Bronchial epithelial cell (primary cell): ENCODE results near the gene SOBP. TPM values are rescaled to one million over a fixed set of nuclear protein-coding genes. Genes with fewer than 3 reads are reported as not detected.

Experiments
- DNase-seq: peaks from one replicate; pipeline ENCODE4 v3.0.0-alpha.2; 2010; ENCODE audit warnings: low read depth
- FAIRE-seq: peaks from 2 replicates; lab custom pipeline; 2011; peaks lifted over from hg19 to GRCh38; lab: Jason Lieb, UNC
- H3K27me3 ChIP-seq: 2 replicates; pipeline ENCODE4 v1.5.1; 2011; ENCODE audit warnings: low read length; ENCODE audit not compliant: control insufficient read depth, insufficient read depth
- H3K36me3 ChIP-seq: 2 replicates; pipeline ENCODE4 v1.5.1; 2011; ENCODE audit warnings: low read length; ENCODE audit not compliant: control insufficient read depth, insufficient read depth
- H3K4me3 ChIP-seq: 2 replicates; pipeline ENCODE4 v1.5.1; 2011; ENCODE audit warnings: mild to moderate bottlenecking, low read depth, low read length, control low read depth
- CTCF ChIP-seq: IDR thresholded peaks from 2 replicates; pipeline ENCODE4 v1.5.1; 2011; ENCODE audit warnings: mild to moderate bottlenecking, moderate library complexity, low read length, control low read depth, inconsistent platforms; ENCODE audit not compliant: insufficient read depth, severe bottlenecking
- total RNA-seq: library from RNA; depleted of rRNA; stranded (reverse); fragments of >200 nt; gene quantifications from 2 replicates; pipeline ENCODE4 v1.2.1, GENCODE V29; 2014

The SOBP gene
- total RNA-seq, 1 donor from 2014 or later = 0.26 TPM

GRCh38 chr6:107642095-107642860, 152.4 kb downstream of the SOBP start:
- H3K4me3 ChIP-seq = no peak overlapping the region
- no peaks in the 10 kb centered on the region for H3K36me3 ChIP-seq
- no peak for TF ChIP-seq CTCF
- DNase-seq (no peak), FAIRE-seq (no peak)
- no peaks in the 10 kb centered on the region for H3K27me3 ChIP-seq

- FAIRE-seq (no peak), DNase-seq (no peak)
- Histone ChIP-seq H3K36me3 (no peaks in the 10 kb centered on the region), H3K4me3 (no peak overlapping the region), H3K27me3 (no peaks in the 10 kb centered on the region)
- TF ChIP-seq CTCF = no peak
Observed at GRCh38 chr6:107642861-107643328, 153.0 kb downstream of the SOBP start.

GRCh38 chr6:107644513-107644912, 154.6 kb downstream of the SOBP start:
- no peak for FAIRE-seq
- peak; percentile 57 for DNase-seq
- TF ChIP-seq CTCF = no peak
- Histone ChIP-seq H3K4me3 (no peak overlapping the region), H3K36me3 (no peaks in the 10 kb centered on the region), H3K27me3 (no peaks in the 10 kb centered on the region)

GRCh38 chr6:107645740-107646139, 155.8 kb downstream of the SOBP start:
- no peaks in the 10 kb centered on the region for H3K36me3 ChIP-seq
- TF ChIP-seq CTCF = no peak
- no peak overlapping the region for H3K4me3 ChIP-seq
- FAIRE-seq (peak; percentile 18), DNase-seq (no peak)
- no peaks in the 10 kb centered on the region for H3K27me3 ChIP-seq

GRCh38 chr6:107646176-107646575, 156.3 kb downstream of the SOBP start:
- TF ChIP-seq CTCF = no peak
- DNase-seq (no peak), FAIRE-seq (peak; percentile 55)
- no peaks in the 10 kb centered on the region for H3K27me3 ChIP-seq
- H3K36me3 ChIP-seq = no peaks in the 10 kb centered on the region
- H3K4me3 ChIP-seq = no peak overlapping the region
